Erythroblast (primary cell): ENCODE results near the gene RFFL.

Experiments
- DNase-seq, 2 experiments: peaks; one replicate each; lab custom pipeline; 2025; lab: John Stamatoyannopoulos, UW
- GATA1 ChIP-seq: IDR thresholded peaks from 2 replicates; pipeline ENCODE4 v1.6.1; 2011; ENCODE audit warnings: low read depth, mild to moderate bottlenecking, control low read depth, low read length, moderate library complexity
- POLR2A ChIP-seq: IDR thresholded peaks from 2 replicates; pipeline ENCODE4 v1.6.1; 2011; ENCODE audit warnings: mild to moderate bottlenecking, low read length

RFFL gene

DNA sequence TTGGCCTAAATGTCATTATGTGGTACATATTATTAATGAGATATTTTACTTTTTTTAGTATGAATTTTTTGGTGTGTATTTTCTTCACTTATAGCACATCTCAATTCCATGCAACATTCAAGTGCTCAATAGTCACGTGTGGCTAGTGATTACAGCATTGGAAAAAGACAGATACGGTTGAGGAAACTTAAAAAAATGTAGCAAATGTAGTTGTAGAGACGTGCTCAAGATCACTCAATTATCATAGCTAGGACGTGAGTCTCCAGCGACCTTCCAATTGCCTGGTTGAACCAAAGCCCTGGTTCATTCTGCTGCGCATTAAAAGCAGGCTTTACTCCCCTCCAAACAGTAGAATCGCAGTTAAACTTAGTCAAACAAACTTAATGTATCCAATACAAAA is 84.4 kb downstream of the RFFL start:
- TF ChIP-seq POLR2A (no peak), GATA1 (no peak)
- no peak for DNase-seq

DNA sequence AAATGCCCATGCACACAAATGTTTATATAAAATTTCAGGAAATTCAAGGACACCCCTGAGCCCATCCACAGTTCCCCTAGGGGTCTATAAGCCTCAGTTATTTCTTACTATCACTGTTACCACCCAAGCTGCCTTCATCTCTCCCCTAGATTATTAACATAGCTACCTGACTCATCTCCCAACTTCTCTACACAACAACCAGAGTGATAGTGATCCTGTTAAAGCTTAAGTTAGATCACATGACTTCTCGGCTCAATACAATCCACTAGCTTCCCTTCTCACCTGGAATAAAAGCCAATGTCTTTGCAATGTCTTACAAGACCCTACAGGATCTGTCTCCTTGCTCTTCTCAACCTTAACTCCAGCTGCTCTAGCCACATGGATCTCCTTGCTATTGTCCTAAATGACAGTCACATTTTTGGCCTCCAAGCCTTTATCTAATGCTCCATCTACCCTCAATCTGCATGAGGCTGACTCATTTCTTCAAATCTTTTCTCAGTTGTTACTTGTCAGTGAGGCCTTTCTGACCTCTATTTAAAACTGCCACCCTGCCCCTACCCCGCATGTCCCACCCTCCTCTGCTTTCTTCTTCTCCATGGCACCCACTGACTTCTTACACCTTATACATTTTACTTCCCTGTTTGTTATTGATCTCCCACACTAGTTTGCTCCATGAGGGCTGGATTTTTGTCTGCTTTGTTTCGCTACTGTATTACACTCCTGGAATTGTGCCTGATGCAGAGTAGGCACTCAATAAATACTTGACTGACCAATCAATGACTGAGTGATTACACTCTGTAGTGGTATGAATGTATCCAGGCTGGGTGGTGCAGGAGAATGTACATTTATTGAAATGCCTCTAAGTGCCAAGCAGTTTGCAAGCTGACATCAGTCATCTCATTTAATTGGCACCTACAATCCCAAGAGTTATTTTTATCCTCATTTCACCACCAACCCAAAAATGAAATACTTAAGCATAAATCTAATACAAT is 88.4 kb downstream of the RFFL start:
- TF ChIP-seq POLR2A (no peak), GATA1 (no peak)
- DNase-seq, result no peak

DNA sequence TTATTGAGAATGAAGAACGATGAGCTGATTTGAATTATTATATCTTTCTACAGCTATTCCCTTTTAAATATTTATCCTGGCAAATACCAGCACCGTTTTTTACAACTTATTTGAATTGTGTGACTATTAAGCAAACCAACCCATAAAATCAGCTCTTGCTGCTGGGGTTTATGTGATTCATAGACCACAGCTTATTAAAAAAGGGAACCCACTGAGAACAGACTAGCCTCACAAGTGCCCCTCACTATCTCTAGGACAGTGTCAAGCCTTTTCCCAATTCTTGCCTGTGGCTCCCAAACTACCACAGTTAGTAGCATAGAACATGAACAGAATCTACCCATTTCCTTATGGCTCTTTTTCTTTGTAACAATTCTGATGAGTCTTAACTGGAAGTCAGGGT is 89.3 kb downstream of the RFFL start:
- no peak for DNase-seq
- TF ChIP-seq POLR2A, result no peak

DNA sequence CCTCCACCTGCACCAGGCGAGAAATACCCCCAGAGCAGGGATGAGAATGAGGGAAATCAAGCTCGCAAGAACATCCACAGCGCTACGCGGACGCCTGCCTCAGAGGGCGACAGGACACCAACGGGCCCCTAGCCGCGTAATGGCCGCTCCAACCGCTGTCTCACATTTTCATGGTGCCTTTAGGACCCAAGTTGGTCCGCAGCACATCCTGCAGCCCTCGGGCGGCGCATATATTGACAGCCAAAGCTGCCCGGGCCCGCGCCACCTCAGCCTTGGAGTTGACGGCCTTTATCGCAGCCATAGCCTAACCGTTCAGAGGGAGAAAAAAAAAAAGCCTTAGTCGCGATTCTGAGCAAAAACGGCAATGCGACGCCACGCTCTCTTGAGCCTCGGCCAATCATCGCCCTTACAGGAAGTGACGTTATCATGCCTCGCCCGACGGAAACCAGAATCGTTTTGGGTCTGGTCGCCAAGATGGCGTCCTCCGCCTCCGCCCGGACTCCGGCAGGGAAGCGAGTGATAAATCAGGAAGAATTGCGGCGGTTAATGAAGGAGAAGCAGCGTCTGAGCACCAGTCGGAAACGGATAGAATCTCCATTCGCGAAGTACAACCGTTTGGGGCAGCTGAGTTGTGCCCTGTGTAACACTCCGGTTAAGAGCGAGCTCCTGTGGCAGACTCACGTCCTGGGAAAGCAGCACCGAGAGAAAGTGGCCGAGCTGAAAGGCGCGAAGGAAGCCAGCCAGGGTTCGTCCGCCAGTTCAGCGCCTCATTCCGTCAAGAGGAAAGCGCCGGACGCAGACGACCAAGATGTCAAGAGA is 102.2 kb downstream of the RFFL start, which contains the start of the genes CCT6B and ZNF830:
TSS of gene CCT6B (minus strand) at position 368 of the 819 bp plus-strand sequence. CDS start at position 301, 67 bp downstream.
TSS of gene ZNF830 (plus strand) at position 448 of the 819 bp plus-strand sequence. CDS start at position 475, 27 bp downstream.
- no peak for TF ChIP-seq GATA1
- peak; percentile 98 for TF ChIP-seq POLR2A

DNA sequence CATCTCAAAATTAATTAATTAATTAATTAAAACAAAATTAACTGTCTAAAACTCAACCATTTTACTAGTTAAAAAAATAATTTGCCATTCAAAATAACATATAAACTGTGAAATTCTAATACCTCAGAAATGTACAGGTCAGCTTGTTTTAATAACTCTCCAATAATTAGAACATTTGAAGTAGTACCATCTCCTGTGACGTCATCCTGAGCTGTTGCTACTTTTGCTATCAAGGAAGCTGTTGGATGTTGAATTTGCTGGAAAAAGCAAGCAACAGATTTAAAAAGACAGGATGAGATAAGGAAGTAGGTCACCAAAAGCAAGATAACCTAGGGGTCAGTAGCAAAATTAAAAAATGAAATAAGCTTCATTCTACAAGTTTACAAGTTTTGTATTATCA is 105.1 kb downstream of the RFFL start:
- TF ChIP-seq POLR2A (no peak), GATA1 (no peak)
- DNase-seq, result no peak

More for the DNA sequence above, 102.2 kb downstream of the RFFL start, which contains the start of the genes CCT6B and ZNF830:
- peak; percentile 97 for DNase-seq
